ENCODE data around the gene SPOCK1.

The SPOCK1 gene

DNA sequence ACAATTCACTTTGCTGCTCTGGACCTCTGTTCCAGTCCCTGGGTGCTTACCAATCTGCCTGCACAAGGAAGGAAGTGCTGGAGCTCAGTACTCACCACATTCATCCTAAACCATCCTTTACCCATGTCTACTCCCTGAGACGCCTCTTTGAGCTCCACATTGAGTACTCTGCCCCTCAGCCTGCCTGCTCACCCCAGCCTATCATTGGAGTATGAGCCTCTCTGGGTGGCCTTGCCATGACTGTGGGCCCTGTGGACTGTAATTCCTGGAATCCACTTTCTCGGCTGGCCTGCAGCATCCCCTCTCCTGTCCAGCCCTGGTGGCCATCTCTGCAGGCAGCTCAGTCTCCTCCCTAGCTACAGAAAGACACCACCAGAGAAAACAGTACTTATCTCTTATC, 428.6 kb downstream of the SPOCK1 start:
- TF ChIP-seq, protein P1, sequence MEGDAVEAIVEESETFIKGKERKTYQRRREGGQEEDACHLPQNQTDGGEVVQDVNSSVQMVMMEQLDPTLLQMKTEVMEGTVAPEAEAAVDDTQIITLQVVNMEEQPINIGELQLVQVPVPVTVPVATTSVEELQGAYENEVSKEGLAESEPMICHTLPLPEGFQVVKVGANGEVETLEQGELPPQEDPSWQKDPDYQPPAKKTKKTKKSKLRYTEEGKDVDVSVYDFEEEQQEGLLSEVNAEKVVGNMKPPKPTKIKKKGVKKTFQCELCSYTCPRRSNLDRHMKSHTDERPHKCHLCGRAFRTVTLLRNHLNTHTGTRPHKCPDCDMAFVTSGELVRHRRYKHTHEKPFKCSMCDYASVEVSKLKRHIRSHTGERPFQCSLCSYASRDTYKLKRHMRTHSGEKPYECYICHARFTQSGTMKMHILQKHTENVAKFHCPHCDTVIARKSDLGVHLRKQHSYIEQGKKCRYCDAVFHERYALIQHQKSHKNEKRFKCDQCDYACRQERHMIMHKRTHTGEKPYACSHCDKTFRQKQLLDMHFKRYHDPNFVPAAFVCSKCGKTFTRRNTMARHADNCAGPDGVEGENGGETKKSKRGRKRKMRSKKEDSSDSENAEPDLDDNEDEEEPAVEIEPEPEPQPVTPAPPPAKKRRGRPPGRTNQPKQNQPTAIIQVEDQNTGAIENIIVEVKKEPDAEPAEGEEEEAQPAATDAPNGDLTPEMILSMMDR (IDR thresholded peaks at IDR 0.05) = no peak

DNA sequence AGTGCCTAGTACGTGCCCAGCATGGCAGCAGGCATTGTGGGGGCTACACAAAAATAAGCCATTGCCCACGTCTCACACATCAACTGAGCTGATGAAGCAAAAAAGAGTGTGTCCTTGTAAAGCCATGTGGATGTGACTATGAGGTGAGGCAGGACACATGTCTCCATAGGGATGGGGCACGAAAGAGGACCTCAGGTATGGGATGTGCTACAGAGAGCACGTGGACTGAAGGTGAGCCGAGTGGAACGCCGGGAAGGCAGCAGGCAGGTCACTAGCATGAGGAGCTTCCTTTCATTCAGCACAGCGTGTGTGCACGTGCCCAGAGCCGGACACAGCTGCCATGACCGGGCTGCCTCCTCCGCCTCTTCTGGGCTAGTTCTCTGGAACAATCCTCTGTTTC, 429.8 kb downstream of the SPOCK1 start:
- TF ChIP-seq, protein P1 (IDR thresholded peaks at IDR 0.05) = no peak

DNA sequence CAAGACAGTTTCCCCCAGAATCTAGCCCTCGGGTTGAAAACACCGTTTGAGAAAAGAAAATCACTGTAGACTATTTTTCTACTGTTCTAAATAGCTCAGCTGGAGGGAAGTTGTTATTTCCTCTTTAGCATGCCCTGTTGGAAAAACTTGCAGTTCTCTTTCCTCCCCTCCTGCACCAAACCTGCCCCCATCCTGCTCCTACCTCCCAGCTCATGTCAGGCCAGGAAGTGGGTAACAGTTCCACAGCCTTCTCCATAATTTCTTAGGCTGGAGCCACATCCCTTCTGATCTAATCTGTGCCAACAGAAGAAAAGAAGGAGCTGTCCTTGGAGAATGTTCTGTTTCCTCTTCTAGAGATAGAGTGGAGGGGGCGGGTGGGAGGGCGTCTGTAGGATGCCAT, 437.7 kb downstream of the SPOCK1 start:
- TF ChIP-seq, protein P1 (IDR thresholded peaks at IDR 0.05) = no peak

DNA sequence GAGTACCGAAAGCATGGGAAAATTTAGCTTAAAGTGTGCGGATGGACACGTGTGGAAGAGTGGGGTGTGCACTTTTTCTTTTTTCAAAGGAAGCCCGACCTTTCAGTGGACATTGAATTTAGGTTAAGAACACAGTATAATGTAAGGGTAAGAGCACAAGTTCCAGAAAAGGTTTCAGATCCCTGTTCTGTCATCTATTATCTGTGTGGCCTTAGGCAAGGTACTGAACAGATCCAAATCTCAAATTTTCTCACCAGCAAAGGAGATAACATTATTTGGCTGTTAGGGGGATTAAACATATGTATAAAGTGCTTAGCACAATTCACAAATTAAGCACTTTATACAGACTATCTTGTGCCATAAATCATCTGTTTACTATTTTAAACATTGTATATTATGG, 441.0 kb downstream of the SPOCK1 start:
- TF ChIP-seq, protein P1 (IDR thresholded peaks at IDR 0.05) = no peak

DNA sequence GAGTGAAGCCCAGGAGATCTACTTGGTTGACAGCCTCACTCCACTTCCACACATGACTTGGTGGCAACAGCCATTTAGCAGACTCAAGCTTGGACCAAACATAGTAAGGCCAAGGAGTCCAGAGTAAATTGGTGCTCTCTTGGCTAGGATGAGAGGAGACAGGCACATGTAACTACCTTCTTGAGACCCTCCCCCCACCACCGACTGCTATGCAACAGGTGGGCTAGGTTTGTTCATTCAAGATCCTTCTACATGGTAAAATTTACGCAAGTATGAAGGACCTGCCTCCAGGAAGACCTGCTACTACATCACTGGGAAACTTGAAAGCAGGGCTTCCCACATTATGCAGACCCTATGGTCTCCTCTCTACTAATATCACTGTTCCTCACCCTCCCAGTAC, 442.4 kb downstream of the SPOCK1 start:
- TF ChIP-seq, protein P1 (IDR thresholded peaks at IDR 0.05) = no peak

DNA sequence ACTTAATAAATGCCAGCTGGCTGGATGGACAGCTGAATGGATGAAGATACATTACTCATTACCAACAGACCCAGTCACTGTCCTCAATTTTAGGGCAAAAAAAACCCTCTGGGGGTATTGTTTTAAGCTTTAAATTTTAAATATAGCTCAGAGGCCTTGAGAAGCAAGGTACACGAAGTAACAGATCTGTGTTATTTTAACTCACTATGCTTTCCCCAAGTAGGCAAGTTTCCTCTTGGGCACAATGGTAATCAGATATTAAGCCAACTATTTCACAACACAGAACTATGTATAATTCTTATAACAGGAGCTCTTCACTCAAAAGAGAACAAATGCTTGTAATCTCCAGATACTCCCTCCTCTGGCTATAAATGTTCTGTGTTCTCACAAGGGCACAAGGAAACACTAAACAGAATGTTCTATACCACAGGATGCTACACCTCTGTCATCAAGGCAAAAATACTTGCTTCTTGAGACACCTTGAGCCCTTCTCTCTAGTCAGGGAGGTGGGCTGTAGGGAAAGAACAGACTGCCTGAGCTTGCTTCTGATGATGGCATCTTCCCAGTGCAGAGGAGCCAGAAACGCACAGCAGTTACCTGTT, 443.8 kb downstream of the SPOCK1 start:
- TF ChIP-seq, protein P1 (IDR thresholded peaks at IDR 0.05) = no peak

DNA sequence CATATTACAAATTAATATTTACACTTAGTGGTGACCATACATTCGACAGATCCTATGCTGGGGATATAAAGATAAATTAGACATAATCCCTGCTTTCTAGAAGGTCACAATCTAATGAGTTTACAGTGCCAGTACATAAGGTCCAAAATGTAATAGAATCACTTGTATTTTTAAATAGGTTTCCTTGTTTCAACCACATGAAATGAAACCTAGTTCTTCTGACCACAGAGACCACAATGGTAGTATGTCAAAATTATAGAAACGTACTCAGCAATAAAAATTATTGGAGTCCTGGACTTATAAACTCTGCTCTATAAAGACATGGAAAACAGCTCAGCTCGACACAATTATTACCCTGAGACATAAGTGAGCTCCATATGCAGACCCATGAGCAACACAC, 444.3 kb downstream of the SPOCK1 start:
- TF ChIP-seq, protein P1 (IDR thresholded peaks at IDR 0.05) = no peak

DNA sequence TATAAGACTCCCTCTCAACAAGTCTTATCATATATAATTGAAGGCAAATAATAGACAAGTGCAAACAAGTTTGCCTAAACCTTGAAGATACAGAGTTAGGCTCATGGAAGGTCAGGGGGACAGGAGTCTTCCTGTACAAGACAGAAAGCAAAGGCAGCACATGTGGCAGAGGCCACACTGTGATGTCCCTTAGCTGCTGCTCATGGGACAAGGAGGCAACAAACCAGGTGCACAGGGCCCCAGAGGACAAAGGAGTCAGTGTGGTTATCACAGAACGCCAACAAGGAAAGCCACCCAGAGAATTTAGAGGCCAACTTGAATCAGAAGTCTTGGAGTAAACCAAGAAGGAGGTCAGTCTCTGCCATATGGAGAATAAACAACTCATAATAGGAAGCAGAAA, 444.8 kb downstream of the SPOCK1 start:
- TF ChIP-seq, protein P1 (IDR thresholded peaks at IDR 0.05) = no peak
